Progenitor cell of endocrine pancreas (in vitro differentiated cells): ENCODE data around the gene SPRY2. TPM values are rescaled to one million over a fixed set of nuclear protein-coding genes. Genes with fewer than 3 reads are reported as not detected.

Experiments used
- DNase-seq: peaks from one replicate; pipeline ENCODE4 v3.0.0; 2021; ENCODE audit warnings: low spot score; ENCODE audit not compliant: unreplicated experiment
- H3K27ac Mint-ChIP-seq: 2 replicates; pipeline ENCODE4 v1.8.0; 2021; ENCODE audit warnings: mild to moderate bottlenecking, moderate library complexity, mixed read lengths
- H3K27me3 Mint-ChIP-seq: 2 replicates; pipeline ENCODE4 v1.8.0; 2021; ENCODE audit warnings: mixed read lengths
- H3K36me3 Mint-ChIP-seq: 2 replicates; pipeline ENCODE4 v1.8.0; 2022; ENCODE audit warnings: mixed read lengths; ENCODE audit not compliant: insufficient read depth
- H3K4me1 Mint-ChIP-seq: 2 replicates; pipeline ENCODE4 v1.8.0; 2021; ENCODE audit warnings: low read depth, mixed read lengths
- H3K4me3 Mint-ChIP-seq: 2 replicates; pipeline ENCODE4 v1.8.0; 2021; ENCODE audit warnings: low read depth, mild to moderate bottlenecking, moderate library complexity, mixed read lengths
- H3K9me3 Mint-ChIP-seq: 2 replicates; pipeline ENCODE4 v1.8.0; 2021; ENCODE audit warnings: low read depth, mixed read lengths
- CTCF ChIP-seq: fragments of 200-600 bp; sonication (generic); IDR thresholded peaks from one replicate; pipeline ENCODE4 v1.5.0; 2021; ENCODE audit warnings: antibody characterized with exemption, mild to moderate bottlenecking; ENCODE audit not compliant: unreplicated experiment
- total RNA-seq: library from RNA; stranded (reverse); gene quantifications from 2 replicates; pipeline ENCODE4 v1.2.1, GENCODE V29; 2021

The SPRY2 gene
- total RNA-seq, 1 donor from 2014 or later: 145 TPM

GRCh38 chr13:80303225-80303811, 37.6 kb downstream of the SPRY2 start:
- Mint-ChIP-seq H3K4me1 (peaks cover 12% of the 10 kb centered on the region), H3K9me3 (peaks cover 4% of the 10 kb centered on the region), H3K36me3 (peaks cover 3% of the 10 kb centered on the region), H3K4me3 (no peak overlapping the region), H3K27ac (no peak overlapping the region), H3K27me3 (no peaks in the 10 kb centered on the region)
- no peak for TF ChIP-seq CTCF
- no peak for DNase-seq

- H3K9me3 Mint-ChIP-seq: peaks cover 4% of the 10 kb centered on the region
- H3K4me3 Mint-ChIP-seq: no peak overlapping the region
- H3K4me1 Mint-ChIP-seq: no peaks in the 10 kb centered on the region
- no peaks in the 10 kb centered on the region for H3K27me3 Mint-ChIP-seq
- DNase-seq: no peak
- TF ChIP-seq CTCF: no peak
- H3K27ac Mint-ChIP-seq: no peak overlapping the region
- H3K36me3 Mint-ChIP-seq: peaks cover 6% of the 10 kb centered on the region
Observed at GRCh38 chr13:80299046-80299445, 41.9 kb downstream of the SPRY2 start.

GRCh38 chr13:80297503-80297902, 43.4 kb downstream of the SPRY2 start:
- Mint-ChIP-seq H3K27ac (no peak overlapping the region), H3K4me1 (no peaks in the 10 kb centered on the region), H3K27me3 (no peaks in the 10 kb centered on the region), H3K36me3 (peaks cover 3% of the 10 kb centered on the region), H3K4me3 (no peak overlapping the region), H3K9me3 (no peaks in the 10 kb centered on the region)
- no peak for DNase-seq
- TF ChIP-seq CTCF: no peak

GRCh38 chr13:80297094-80297493, 43.8 kb downstream of the SPRY2 start:
- Mint-ChIP-seq H3K36me3 (peaks cover 3% of the 10 kb centered on the region), H3K4me1 (no peaks in the 10 kb centered on the region), H3K27ac (no peak overlapping the region), H3K9me3 (no peaks in the 10 kb centered on the region), H3K27me3 (no peaks in the 10 kb centered on the region), H3K4me3 (no peak overlapping the region)
- no peak for DNase-seq
- no peak for TF ChIP-seq CTCF

- Mint-ChIP-seq H3K4me1 (no peaks in the 10 kb centered on the region), H3K36me3 (peaks cover 3% of the 10 kb centered on the region), H3K27me3 (no peaks in the 10 kb centered on the region), H3K9me3 (no peaks in the 10 kb centered on the region), H3K4me3 (no peak overlapping the region), H3K27ac (no peak overlapping the region)
- no peak for DNase-seq
- TF ChIP-seq CTCF: no peak
Observed at GRCh38 chr13:80296638-80297037, 44.3 kb downstream of the SPRY2 start.
